22Rv1 (cell line): ENCODE measurements around the gene SYT6.

Experiments used
- H3K27ac ChIP-seq: fragments of 450-650 bp; 2 replicates; pipeline ENCODE4 v1.5.1; 2017
- CTCF ChIP-seq: fragments of 450-650 bp; IDR thresholded peaks from 2 replicates; pipeline ENCODE4 v1.5.1; 2017; ENCODE audit warnings: mild to moderate bottlenecking
- ZFX ChIP-seq: fragments of 450-650 bp; IDR thresholded peaks from 2 replicates; pipeline ENCODE4 v1.6.1; 2017; ENCODE audit warnings: antibody characterized with exemption, borderline replicate concordance

Gene SYT6

GRCh38 chr1:114103992-114104391 lies 49.7 kb downstream of the SYT6 start:
- no peak for TF ChIP-seq CTCF
- no peak overlapping the region for H3K27ac ChIP-seq

- H3K27ac ChIP-seq: no peak overlapping the region
- TF ChIP-seq CTCF (no peak), ZFX (no peak)
Observed at GRCh38 chr1:114102136-114102535, 51.5 kb downstream of the SYT6 start.

- H3K27ac ChIP-seq: no peak overlapping the region
- no peak for TF ChIP-seq ZFX
- TF ChIP-seq CTCF: no peak
Observed at GRCh38 chr1:114100148-114100547, 53.5 kb downstream of the SYT6 start.

GRCh38 chr1:114099268-114099667 lies 54.4 kb downstream of the SYT6 start:
- TF ChIP-seq CTCF (no peak), ZFX (no peak)
- no peak overlapping the region for H3K27ac ChIP-seq

GRCh38 chr1:114097109-114097508 lies 56.6 kb downstream of the SYT6 start:
- H3K27ac ChIP-seq: no peak overlapping the region
- TF ChIP-seq ZFX (no peak), CTCF (no peak)

GRCh38 chr1:114094675-114095074 lies 59.0 kb downstream of the SYT6 start:
- no peak overlapping the region for H3K27ac ChIP-seq
- TF ChIP-seq CTCF: no peak
- TF ChIP-seq ZFX: no peak

GRCh38 chr1:114094363-114094634 lies 59.4 kb downstream of the SYT6 start:
- no peak for TF ChIP-seq ZFX
- TF ChIP-seq CTCF: no peak
- no peak overlapping the region for H3K27ac ChIP-seq
